ENCODE data around the gene BMI1.

DNA sequence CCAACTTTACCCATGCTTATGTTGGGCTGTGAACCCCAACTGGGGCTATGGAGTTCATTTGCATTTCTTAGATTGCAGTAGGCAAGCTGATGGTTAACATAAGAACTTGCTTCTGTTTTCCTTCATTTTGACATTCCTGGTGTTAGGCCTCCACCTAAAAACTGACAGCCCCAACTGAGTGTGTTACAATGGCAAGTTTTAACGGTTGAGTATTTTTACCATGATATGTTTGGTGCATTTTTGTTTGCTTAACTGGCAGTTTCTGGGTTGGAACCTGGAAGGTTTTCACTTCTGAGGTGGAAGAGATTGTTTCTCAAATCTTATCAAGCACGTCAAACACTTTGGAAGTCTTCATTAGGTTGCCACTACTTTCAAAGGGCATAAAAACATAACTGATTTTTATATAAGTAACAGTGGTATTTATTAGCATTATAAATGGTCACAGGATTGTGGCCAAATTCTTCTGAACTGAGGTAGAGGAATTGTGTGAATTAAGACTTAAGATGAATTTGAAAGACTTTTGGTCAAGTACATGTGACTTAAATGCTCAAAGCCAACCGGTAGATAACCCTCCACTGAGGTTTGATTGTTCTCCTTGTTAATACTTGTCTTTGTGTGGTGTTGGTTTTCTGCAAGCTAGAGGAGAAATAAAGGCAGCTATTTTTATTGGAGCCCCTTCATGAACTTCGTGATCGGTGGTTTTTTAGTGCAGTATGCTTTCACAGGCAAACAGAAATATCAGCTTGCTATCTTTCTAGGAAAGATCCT lies 2.8 kb downstream of the BMI1 start:
- TF ChIP-seq, protein P1, sequence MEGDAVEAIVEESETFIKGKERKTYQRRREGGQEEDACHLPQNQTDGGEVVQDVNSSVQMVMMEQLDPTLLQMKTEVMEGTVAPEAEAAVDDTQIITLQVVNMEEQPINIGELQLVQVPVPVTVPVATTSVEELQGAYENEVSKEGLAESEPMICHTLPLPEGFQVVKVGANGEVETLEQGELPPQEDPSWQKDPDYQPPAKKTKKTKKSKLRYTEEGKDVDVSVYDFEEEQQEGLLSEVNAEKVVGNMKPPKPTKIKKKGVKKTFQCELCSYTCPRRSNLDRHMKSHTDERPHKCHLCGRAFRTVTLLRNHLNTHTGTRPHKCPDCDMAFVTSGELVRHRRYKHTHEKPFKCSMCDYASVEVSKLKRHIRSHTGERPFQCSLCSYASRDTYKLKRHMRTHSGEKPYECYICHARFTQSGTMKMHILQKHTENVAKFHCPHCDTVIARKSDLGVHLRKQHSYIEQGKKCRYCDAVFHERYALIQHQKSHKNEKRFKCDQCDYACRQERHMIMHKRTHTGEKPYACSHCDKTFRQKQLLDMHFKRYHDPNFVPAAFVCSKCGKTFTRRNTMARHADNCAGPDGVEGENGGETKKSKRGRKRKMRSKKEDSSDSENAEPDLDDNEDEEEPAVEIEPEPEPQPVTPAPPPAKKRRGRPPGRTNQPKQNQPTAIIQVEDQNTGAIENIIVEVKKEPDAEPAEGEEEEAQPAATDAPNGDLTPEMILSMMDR (IDR thresholded peaks at IDR 0.05) = no peak
- TF ChIP-seq POLR2AphosphoS5 (IDR thresholded peaks at IDR 0.05) = no peak
- no peak for TF ChIP-seq POLR2A (IDR thresholded peaks at IDR 0.05)

Measured in sigmoid colon (tissue), 4 donors.